Muscle layer of colon (tissue), 2 donors: Measurements from ENCODE around the gene ZNF692.

Experiments used
- H3K27ac ChIP-seq: one replicate; pipeline ENCODE4 v1.7.0; 2013; ENCODE audit warnings: low read depth, mild to moderate bottlenecking, low read length, moderate library complexity
- H3K27me3 ChIP-seq, 2 donors: one replicate each; pipeline ENCODE4 v1.7.0; 2013; ENCODE audit warnings: low read length in 2 of 2, mild to moderate bottlenecking in 2 of 2; ENCODE audit not compliant: insufficient read depth in 2 of 2, control insufficient read depth in 1 of 2
- H3K36me3 ChIP-seq: one replicate; pipeline ENCODE4 v1.7.0; 2013; ENCODE audit warnings: mild to moderate bottlenecking, low read length; ENCODE audit not compliant: insufficient read depth
- H3K4me1 ChIP-seq: one replicate; pipeline ENCODE4 v1.7.0; 2013; ENCODE audit warnings: mild to moderate bottlenecking, low read length; ENCODE audit not compliant: insufficient read depth
- H3K4me3 ChIP-seq, 2 donors: one replicate each; pipeline ENCODE4 v1.7.0; 2013; ENCODE audit warnings: low read length in 2 of 2, low read depth in 1 of 2, mild to moderate bottlenecking in 1 of 2, moderate library complexity in 1 of 2
- H3K9ac ChIP-seq: one replicate; pipeline ENCODE4 v1.7.0; 2013; ENCODE audit warnings: low read length
- H3K9me3 ChIP-seq: one replicate; pipeline ENCODE4 v1.7.0; 2013; ENCODE audit warnings: mild to moderate bottlenecking, low read length
- donor health status: abdominal sarcoma.
- donor health status: Adenocarcinoma of cecum.

ZNF692 gene

DNA sequence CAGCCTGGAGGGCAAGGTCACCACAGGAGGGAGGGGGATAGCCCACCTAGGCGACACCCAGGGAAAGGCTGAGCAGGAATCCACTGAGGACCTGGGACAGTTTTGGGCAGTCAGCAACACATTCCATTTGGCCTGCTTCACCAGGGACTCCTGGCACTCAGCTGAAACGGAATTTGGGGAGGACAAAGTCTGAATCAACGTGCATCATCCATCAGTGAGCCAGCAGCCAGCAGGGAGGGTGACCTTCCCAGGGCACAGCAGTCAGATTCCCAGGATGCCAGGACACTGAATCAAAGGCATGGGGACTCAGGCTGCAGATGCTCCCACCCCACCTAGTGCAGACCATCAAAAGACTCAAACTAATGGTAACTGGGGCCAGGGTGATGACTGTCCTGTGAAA, 37.8 kb downstream of the ZNF692 start:
- H3K9me3 ChIP-seq, result no peaks in the 10 kb centered on the region
- no peaks in the 10 kb centered on the region for H3K27me3 ChIP-seq
- no peak overlapping the region for H3K9ac ChIP-seq
- H3K36me3 ChIP-seq, result peaks cover 36% of the 10 kb centered on the region
- no peak overlapping the region for H3K27ac ChIP-seq
- H3K4me1 ChIP-seq, result peaks cover 49% of the 10 kb centered on the region
- no peak overlapping the region for H3K4me3 ChIP-seq

GRCh38 chr1:248820041-248820585, 38.8 kb downstream of the ZNF692 start:
- Histone ChIP-seq H3K4me1 (peaks cover 47% of the 10 kb centered on the region), H3K9me3 (no peaks in the 10 kb centered on the region), H3K9ac (no peak overlapping the region), H3K4me3 (no peak overlapping the region), H3K27me3 (no peaks in the 10 kb centered on the region), H3K27ac (no peak overlapping the region), H3K36me3 (peaks cover 44% of the 10 kb centered on the region)

DNA sequence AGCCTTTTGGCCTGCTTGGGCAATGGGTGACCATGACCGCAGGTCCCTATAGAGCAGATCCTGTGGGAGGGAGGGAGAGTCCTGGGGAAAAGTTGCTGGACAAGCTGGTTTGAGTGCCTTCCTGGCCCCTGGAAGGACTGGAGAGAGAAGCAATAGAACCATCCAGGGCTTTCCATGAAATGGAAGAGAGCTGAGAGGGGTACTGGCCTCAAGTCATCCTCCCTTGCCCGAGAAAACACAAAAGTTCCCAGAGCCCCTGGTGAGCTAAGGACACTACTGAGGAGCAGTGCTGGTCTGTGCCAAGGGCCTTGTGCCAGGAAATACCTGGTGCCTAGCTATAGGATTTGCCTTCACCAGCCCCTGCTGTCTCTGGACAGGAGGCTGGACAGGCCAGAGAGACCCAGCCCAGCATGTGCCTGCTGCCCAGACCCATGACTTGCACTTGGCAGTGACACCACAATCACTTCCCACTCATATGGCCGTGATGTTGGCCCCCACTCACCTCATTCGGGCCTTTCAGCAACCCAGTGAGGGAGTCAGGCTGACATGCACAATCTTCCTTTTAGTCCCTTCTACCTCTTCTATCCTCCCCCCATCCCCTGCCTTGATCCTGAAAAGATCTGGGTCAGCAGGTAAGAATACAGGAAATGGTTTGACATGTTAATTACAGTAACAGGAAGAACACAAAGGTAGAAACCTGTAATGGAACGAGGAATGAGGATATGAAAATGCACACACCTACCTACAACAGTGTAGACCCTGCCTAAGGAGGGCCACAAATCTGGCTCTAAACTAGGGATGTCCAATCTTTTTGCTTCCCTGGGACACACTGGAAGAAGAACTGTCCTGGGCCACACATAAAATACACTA, 40.1 kb downstream of the ZNF692 start:
- no peak overlapping the region for H3K9ac ChIP-seq
- H3K36me3 ChIP-seq, result peaks cover 54% of the 10 kb centered on the region
- H3K9me3 ChIP-seq, result no peaks in the 10 kb centered on the region
- no peaks in the 10 kb centered on the region for H3K27me3 ChIP-seq
- H3K27ac ChIP-seq, result no peak overlapping the region
- no peak overlapping the region for H3K4me3 ChIP-seq
- peaks cover 33% of the 10 kb centered on the region for H3K4me1 ChIP-seq

- peaks cover 17% of the 10 kb centered on the region for H3K4me1 ChIP-seq
- no peak overlapping the region for H3K9ac ChIP-seq
- H3K4me3 ChIP-seq, result no peak overlapping the region
- no peak overlapping the region for H3K27ac ChIP-seq
- H3K27me3 ChIP-seq, result no peaks in the 10 kb centered on the region
- no peaks in the 10 kb centered on the region for H3K9me3 ChIP-seq
- peaks cover 60% of the 10 kb centered on the region for H3K36me3 ChIP-seq
Measured at GRCh38 chr1:248817065-248817464, 41.8 kb downstream of the ZNF692 start.

GRCh38 chr1:248816042-248816851, 42.6 kb downstream of the ZNF692 start:
- H3K4me1 ChIP-seq, result peaks cover 12% of the 10 kb centered on the region
- H3K4me3 ChIP-seq, result no peak overlapping the region
- no peaks in the 10 kb centered on the region for H3K9me3 ChIP-seq
- H3K36me3 ChIP-seq, result peaks cover 60% of the 10 kb centered on the region
- no peaks in the 10 kb centered on the region for H3K27me3 ChIP-seq
- no peak overlapping the region for H3K27ac ChIP-seq
- no peak overlapping the region for H3K9ac ChIP-seq

- Histone ChIP-seq H3K27me3 (no peaks in the 10 kb centered on the region), H3K4me3 (no peak overlapping the region), H3K4me1 (peaks cover 19% of the 10 kb centered on the region), H3K36me3 (peaks cover 55% of the 10 kb centered on the region), H3K27ac (no peak overlapping the region), H3K9ac (no peak overlapping the region), H3K9me3 (no peaks in the 10 kb centered on the region)
Measured at GRCh38 chr1:248815407-248816034, 43.4 kb downstream of the ZNF692 start.

GRCh38 chr1:248814351-248814750, 44.5 kb downstream of the ZNF692 start:
- H3K4me1 ChIP-seq, result peaks cover 23% of the 10 kb centered on the region
- no peaks in the 10 kb centered on the region for H3K9me3 ChIP-seq
- H3K36me3 ChIP-seq, result peaks cover 49% of the 10 kb centered on the region
- no peak overlapping the region for H3K27ac ChIP-seq
- no peak overlapping the region for H3K4me3 ChIP-seq
- no peak overlapping the region for H3K9ac ChIP-seq
- no peaks in the 10 kb centered on the region for H3K27me3 ChIP-seq

- Histone ChIP-seq H3K4me3 (no peak overlapping the region), H3K27ac (no peak overlapping the region), H3K4me1 (peaks cover 16% of the 10 kb centered on the region), H3K9ac (no peak overlapping the region), H3K9me3 (no peaks in the 10 kb centered on the region), H3K36me3 (peaks cover 49% of the 10 kb centered on the region), H3K27me3 (no peaks in the 10 kb centered on the region)
Measured at GRCh38 chr1:248813546-248813945, 45.3 kb downstream of the ZNF692 start.

DNA sequence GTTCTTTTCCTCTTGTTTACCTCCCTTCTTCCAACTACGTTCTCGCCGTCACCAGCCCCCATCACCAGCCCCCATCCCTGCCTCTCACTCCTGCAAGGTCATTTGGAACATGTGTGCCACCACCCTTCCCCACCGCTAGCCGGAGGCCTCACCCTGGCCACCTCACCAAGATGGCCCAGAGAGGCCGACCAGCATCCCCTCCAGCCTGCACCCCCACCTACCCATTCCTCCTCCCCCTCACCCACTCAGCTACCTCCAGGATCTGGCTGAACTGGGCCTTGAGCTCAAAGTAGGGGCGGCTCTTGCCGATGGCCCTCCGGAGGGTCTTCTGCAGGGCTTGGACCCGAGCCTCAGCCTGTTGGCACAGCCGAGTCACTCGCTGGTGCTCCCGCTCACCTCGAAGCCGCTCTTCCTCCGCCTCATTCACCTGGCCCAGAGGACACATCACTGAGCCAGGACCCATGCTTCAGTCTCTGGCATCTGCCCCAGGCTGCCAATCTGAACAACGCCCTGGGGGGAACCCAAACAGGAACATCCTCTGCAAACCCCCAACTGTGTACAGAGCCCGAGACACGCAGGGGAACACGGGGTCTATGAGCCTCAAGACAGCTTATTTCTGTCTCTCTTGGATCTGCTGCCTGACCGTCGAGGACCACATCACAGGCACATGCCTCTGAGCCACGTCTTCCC, 46.0 kb downstream of the ZNF692 start:
- no peak overlapping the region for H3K9ac ChIP-seq
- H3K9me3 ChIP-seq, result no peaks in the 10 kb centered on the region
- peaks cover 49% of the 10 kb centered on the region for H3K36me3 ChIP-seq

GRCh38 chr1:248811514-248812490, 47.1 kb downstream of the ZNF692 start:
- no peak overlapping the region for H3K9ac ChIP-seq
- peaks cover 44% of the 10 kb centered on the region for H3K36me3 ChIP-seq
- peaks cover 14% of the 10 kb centered on the region for H3K4me1 ChIP-seq
- no peaks in the 10 kb centered on the region for H3K9me3 ChIP-seq
- H3K27ac ChIP-seq, result no peak overlapping the region
- no peaks in the 10 kb centered on the region for H3K27me3 ChIP-seq
- H3K4me3 ChIP-seq, result no peak overlapping the region

More for the DNA sequence above, 46.0 kb downstream of the ZNF692 start:
- peaks cover 14% of the 10 kb centered on the region for H3K4me1 ChIP-seq
- H3K4me3 ChIP-seq, result no peak overlapping the region
- no peak overlapping the region for H3K27ac ChIP-seq
- no peaks in the 10 kb centered on the region for H3K27me3 ChIP-seq
